ENCODE measurements around the gene RTP5.

DNA sequence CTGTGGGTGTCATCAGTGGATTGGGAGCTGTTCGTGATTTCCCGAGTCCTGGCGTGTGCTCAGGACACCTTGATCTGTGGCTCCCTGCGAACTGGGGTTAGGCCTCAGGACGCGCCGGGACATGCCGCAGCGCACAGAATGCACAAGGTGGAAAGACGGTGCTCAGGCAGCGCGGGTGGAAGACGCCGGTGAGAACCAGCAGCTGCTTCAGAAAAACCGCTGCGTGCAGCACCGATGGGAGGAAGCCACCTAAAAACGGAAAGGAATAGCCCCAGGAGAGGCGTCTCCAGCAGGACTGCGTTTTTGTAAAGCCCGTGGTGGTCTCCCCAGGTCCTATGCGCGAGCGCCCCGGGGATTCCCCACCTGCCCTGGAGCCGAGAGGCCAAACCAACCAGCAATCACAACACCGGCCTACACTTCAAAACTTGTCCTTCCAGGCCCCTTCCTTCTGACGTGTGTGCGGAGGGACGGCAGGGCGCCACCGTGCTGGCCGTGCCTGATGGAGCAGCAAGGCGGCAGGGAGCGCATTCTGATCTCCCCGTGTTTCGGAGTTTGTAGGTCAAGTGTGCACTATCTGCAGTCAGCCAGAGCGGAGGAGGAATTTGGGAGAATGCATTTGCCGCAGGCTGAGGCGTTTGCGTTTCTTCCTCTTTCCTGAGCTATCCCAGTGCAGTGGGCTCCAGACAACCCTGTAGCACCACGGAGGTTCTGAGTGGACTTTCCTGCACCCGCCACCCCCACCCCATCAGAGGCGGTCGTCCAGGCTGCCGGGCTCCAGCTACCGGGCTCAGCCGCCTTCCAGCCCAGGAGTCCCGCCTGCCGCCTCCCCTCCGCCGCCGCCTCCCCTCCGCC is 32.2 kb downstream of the RTP5 start:
- no peak for TF ChIP-seq EZH2 (IDR thresholded peaks at IDR 0.05; ENCODE audit: borderline replicate concordance)
- TF ChIP-seq, protein P1, sequence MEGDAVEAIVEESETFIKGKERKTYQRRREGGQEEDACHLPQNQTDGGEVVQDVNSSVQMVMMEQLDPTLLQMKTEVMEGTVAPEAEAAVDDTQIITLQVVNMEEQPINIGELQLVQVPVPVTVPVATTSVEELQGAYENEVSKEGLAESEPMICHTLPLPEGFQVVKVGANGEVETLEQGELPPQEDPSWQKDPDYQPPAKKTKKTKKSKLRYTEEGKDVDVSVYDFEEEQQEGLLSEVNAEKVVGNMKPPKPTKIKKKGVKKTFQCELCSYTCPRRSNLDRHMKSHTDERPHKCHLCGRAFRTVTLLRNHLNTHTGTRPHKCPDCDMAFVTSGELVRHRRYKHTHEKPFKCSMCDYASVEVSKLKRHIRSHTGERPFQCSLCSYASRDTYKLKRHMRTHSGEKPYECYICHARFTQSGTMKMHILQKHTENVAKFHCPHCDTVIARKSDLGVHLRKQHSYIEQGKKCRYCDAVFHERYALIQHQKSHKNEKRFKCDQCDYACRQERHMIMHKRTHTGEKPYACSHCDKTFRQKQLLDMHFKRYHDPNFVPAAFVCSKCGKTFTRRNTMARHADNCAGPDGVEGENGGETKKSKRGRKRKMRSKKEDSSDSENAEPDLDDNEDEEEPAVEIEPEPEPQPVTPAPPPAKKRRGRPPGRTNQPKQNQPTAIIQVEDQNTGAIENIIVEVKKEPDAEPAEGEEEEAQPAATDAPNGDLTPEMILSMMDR (IDR thresholded peaks at IDR 0.05; ENCODE audit: poor library complexity), result peak; percentile 21
